ENCODE data around the gene AP3B2. TPM values are rescaled to one million over a fixed set of nuclear protein-coding genes. Genes with fewer than 3 reads are reported as not detected.
A peak's percentile ranks its signal among the peaks of the same experiment; 100 is the strongest.

The AP3B2 gene
- total RNA-seq, 1 experiment from 2014 or later: 0.07 TPM

GRCh38 chr15:82750831-82751180 lies 41.1 kb upstream of the AP3B2 start:
- H3K36me3 ChIP-seq (ENCODE audit: control insufficient read depth in 1 of 2, insufficient read depth in 2 of 2, low read length in 2 of 2): peaks cover 17 to 24% of the 10 kb centered on the region in 2 experiments
- peak overlapping the region; percentile 95 for H3K4me2 ChIP-seq (ENCODE audit: low read length)
- peak overlapping the region; percentile 76 for H3K9ac ChIP-seq (ENCODE audit: low read length)
- peaks cover 62% of the 10 kb centered on the region for H3K79me2 ChIP-seq (ENCODE audit: insufficient read depth, low read length)
- H3K27me3 ChIP-seq (ENCODE audit: insufficient read depth, low read length): no peaks in the 10 kb centered on the region
- ChIA-PET POLR2A (interaction anchor here (1.0 to 2.3 kb wide), 6 partner anchors 10 to 210 kb away, joined by 3 to 15 read pairs (median 6); partner anchors contain the start of gene RPS17), RAD21 (ENCODE audit: low non-redundant PET in 1 of 2, low total read pairs in 2 of 2, uncharacterized antibody in 2 of 2, unreplicated experiment in 2 of 2) (no interaction called here), CTCF (no interaction called here)
- no peak overlapping the region for H2AFZ ChIP-seq (ENCODE audit: low read depth, low read length, poor library complexity, severe bottlenecking)
- BruUV-seq (replicated peaks): TSS peak; percentile 58
- peak overlapping the region; percentile 69 for H3K27ac ChIP-seq (ENCODE audit: low read depth, low read length)
- intact Hi-C loops (cut with micrococcal nuclease): loop anchor here (1.0 to 5.0 kb wide), 4 partner anchors 56 to 261 kb away; partner anchors contain the start of genes C15orf40, FSD2, RAMAC and RPS17
- no peaks in the 10 kb centered on the region for H3K9me2 ChIP-seq (ENCODE audit: insufficient read depth)
- peaks cover 6% of the 10 kb centered on the region; the same call in 1 of the 2 replicates for H4K20me1 ChIP-seq (ENCODE audit: insufficient read depth)
- H3K9me3 ChIP-seq (ENCODE audit: control insufficient read depth in 1 of 2, insufficient read depth in 1 of 2, low read depth in 1 of 2, low read length in 2 of 2): no peaks in the 10 kb centered on the region
- no peak for TF ChIP-seq EZH2phosphoT487 (IDR thresholded peaks at IDR 0.05; ENCODE audit: borderline replicate concordance)
- peak; percentile 66 for TF ChIP-seq ZFX (IDR thresholded peaks at IDR 0.05)
- TF ChIP-seq, protein P1, sequence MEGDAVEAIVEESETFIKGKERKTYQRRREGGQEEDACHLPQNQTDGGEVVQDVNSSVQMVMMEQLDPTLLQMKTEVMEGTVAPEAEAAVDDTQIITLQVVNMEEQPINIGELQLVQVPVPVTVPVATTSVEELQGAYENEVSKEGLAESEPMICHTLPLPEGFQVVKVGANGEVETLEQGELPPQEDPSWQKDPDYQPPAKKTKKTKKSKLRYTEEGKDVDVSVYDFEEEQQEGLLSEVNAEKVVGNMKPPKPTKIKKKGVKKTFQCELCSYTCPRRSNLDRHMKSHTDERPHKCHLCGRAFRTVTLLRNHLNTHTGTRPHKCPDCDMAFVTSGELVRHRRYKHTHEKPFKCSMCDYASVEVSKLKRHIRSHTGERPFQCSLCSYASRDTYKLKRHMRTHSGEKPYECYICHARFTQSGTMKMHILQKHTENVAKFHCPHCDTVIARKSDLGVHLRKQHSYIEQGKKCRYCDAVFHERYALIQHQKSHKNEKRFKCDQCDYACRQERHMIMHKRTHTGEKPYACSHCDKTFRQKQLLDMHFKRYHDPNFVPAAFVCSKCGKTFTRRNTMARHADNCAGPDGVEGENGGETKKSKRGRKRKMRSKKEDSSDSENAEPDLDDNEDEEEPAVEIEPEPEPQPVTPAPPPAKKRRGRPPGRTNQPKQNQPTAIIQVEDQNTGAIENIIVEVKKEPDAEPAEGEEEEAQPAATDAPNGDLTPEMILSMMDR (IDR thresholded peaks at IDR 0.05 in 2 of 3, conservative IDR thresholded peaks at IDR 0.05 in 1 of 3; ENCODE audit: borderline replicate concordance in 1 of 3, insufficient read depth in 1 of 3, low read depth in 2 of 3, low read length in 2 of 3): peak in 1 of 3 experiments; percentile 17; a peak in 1 of 6 replicates
- H3K4me3 ChIP-seq (replicated peaks in 1 of 2; ENCODE audit: low read depth in 1 of 2, low read length in 2 of 2): peak overlapping the region; percentile 72 to 74
- DNase-seq (ENCODE audit: low read depth, low spot score): no peak
- H3K4me1 ChIP-seq (ENCODE audit: control insufficient read depth in 1 of 2, insufficient read depth in 2 of 2, low read length in 2 of 2): peaks cover 12 to 22% of the 10 kb centered on the region in 2 experiments
- ATAC-seq: peak; percentile 12; the same call in 1 of the 2 replicates

Data from HCT116 (cell line).